A549 (cell line): ENCODE measurements around the gene RHBDL1.

Experiments used
- CBX2 ChIP-seq: fragments of 200-600 bp; sonication (generic); IDR thresholded peaks from 2 replicates; pipeline ENCODE4 v1.6.1; 2016; ENCODE audit warnings: low read depth, mild to moderate bottlenecking, borderline replicate concordance
- ELK1 ChIP-seq: fragments of 150-350 bp; IDR thresholded peaks from 2 replicates; pipeline ENCODE4 v1.6.1; 2014; ENCODE audit warnings: low read depth, mild to moderate bottlenecking, low read length
- HOXB13 ChIP-seq: fragments of 250-450 bp; sonication (Bioruptor Pico); IDR thresholded peaks from 2 replicates; pipeline ENCODE4 v1.5.0; 2020; ENCODE audit warnings: low read depth, mild to moderate bottlenecking, moderate library complexity
- POLR2A ChIP-seq: IDR thresholded peaks from 2 replicates; pipeline ENCODE4 v1.6.1; 2012; ENCODE audit warnings: mild to moderate bottlenecking, low read length
- RARB ChIP-seq: fragments of 250-450 bp; sonication (Bioruptor Pico); IDR thresholded peaks from 2 replicates; pipeline ENCODE4 v1.8.0; 2021; ENCODE audit warnings: mild to moderate bottlenecking, moderate library complexity
- RFX5 ChIP-seq: fragments of 450-650 bp; IDR thresholded peaks from 2 replicates; pipeline ENCODE4 v1.7.1; 2014; ENCODE audit warnings: antibody characterized with exemption, mild to moderate bottlenecking, moderate library complexity
- TF ChIP-seq, protein P1 (sequence below): fragments of >200 bp; sonication (Bioruptor Twin); formaldehyde crosslinking; IDR thresholded peaks from 3 replicates; pipeline ENCODE4 v1.5.1; 2016
- TF ChIP-seq, protein P2 (sequence below): fragments of 450-650 bp; IDR thresholded peaks from 2 replicates; pipeline ENCODE4 v1.6.1; 2014; ENCODE audit warnings: antibody characterized with exemption

DNA sequence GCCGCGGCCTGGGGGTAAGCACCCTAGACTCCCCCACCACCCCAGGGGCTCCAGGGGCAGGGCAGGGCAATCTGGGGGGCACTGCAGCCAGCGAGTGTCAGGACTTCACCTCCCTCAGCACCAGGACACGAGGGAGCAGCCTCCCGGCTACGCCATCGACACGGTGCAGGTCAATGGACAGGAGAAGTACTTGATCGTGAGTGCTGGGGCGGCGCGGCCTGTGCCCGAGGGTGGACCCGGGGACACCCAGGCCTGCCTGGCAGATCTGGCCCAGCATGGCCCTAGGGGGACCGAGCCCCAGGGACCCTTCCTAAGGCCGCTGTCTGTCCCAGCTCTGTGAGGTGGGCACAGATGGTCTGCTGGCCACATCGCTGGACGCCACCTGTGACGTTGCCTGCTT lies 3.1 kb upstream of the RHBDL1 start:
- no peak for TF ChIP-seq RFX5
- TF ChIP-seq, protein P1, sequence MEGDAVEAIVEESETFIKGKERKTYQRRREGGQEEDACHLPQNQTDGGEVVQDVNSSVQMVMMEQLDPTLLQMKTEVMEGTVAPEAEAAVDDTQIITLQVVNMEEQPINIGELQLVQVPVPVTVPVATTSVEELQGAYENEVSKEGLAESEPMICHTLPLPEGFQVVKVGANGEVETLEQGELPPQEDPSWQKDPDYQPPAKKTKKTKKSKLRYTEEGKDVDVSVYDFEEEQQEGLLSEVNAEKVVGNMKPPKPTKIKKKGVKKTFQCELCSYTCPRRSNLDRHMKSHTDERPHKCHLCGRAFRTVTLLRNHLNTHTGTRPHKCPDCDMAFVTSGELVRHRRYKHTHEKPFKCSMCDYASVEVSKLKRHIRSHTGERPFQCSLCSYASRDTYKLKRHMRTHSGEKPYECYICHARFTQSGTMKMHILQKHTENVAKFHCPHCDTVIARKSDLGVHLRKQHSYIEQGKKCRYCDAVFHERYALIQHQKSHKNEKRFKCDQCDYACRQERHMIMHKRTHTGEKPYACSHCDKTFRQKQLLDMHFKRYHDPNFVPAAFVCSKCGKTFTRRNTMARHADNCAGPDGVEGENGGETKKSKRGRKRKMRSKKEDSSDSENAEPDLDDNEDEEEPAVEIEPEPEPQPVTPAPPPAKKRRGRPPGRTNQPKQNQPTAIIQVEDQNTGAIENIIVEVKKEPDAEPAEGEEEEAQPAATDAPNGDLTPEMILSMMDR = no peak
- no peak for TF ChIP-seq CBX2
- TF ChIP-seq ELK1 = no peak
- no peak for TF ChIP-seq RARB (CRISPR knock-in tag)
- no peak for TF ChIP-seq HOXB13 (CRISPR knock-in tag)
- TF ChIP-seq POLR2A = no peak
- TF ChIP-seq, protein P2, sequence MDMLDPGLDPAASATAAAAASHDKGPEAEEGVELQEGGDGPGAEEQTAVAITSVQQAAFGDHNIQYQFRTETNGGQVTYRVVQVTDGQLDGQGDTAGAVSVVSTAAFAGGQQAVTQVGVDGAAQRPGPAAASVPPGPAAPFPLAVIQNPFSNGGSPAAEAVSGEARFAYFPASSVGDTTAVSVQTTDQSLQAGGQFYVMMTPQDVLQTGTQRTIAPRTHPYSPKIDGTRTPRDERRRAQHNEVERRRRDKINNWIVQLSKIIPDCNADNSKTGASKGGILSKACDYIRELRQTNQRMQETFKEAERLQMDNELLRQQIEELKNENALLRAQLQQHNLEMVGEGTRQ = no peak
